Activated B cell treated with CpG ODN at 0.5 μM for 24 hours (primary cell): ENCODE data around the gene ZNF681. TPM values are rescaled to one million over a fixed set of nuclear protein-coding genes. Genes with fewer than 3 reads are reported as not detected.

Source experiments
- ATAC-seq: fragments of 200-7000 bp; cut with Tn5 transposase; one replicate; pipeline ENCODE4 v1.10.0; 2021; ENCODE audit warnings: low read depth, mild to moderate bottlenecking, moderate library complexity
- CTCF ChIA-PET: fragments of 350-600 bp; sonication (Branson Sonifier 250); formaldehyde crosslinking; loops from one replicate; lab custom pipeline; 2021; ENCODE audit warnings: antibody characterized with exemption; lab: Charles Lee
- POLR2A ChIA-PET: fragments of 350-600 bp; sonication (Branson Sonifier 250); formaldehyde crosslinking; loops from one replicate; lab custom pipeline; 2021; ENCODE audit warnings: antibody characterized with exemption; lab: Charles Lee
- DNase-seq: peaks from one replicate; pipeline ENCODE4 v3.0.0; 2022
- H3K27ac Mint-ChIP-seq: one replicate; pipeline ENCODE4 v1.8.0; 2020; ENCODE audit warnings: mixed read lengths
- H3K27me3 Mint-ChIP-seq: one replicate; pipeline ENCODE4 v1.8.0; 2021; ENCODE audit warnings: mixed read lengths
- H3K36me3 Mint-ChIP-seq: one replicate; pipeline ENCODE4 v1.8.0; 2021; ENCODE audit warnings: low read depth, mixed read lengths
- H3K4me1 Mint-ChIP-seq: one replicate; pipeline ENCODE4 v1.8.0; 2021; ENCODE audit warnings: mixed read lengths
- H3K4me3 Mint-ChIP-seq: one replicate; pipeline ENCODE4 v1.8.0; 2020; ENCODE audit warnings: mild to moderate bottlenecking, mixed read lengths
- H3K9me3 Mint-ChIP-seq: one replicate; pipeline ENCODE4 v1.8.0; 2020; ENCODE audit warnings: mixed read lengths
- CTCF ChIP-seq: fragments of 200-600 bp; IDR thresholded peaks from one replicate; pipeline ENCODE4 v1.8.0; 2022; ENCODE audit warnings: antibody characterized with exemption, mild to moderate bottlenecking
- intact Hi-C: fragments of 100-400 bp; cut with micrococcal nuclease; formaldehyde crosslinking; loops from one replicate; pipeline ENCODE4 v1.15.1; 2024
- total RNA-seq: library from RNA; stranded (reverse); gene quantifications from 2 replicates; pipeline ENCODE4 v1.2.3, GENCODE V29; 2022

Gene ZNF681
- total RNA-seq, 1 donor from 2014 or later: 5.5 TPM

GRCh38 chr19:23718802-23719201 lies 39.9 kb downstream of the ZNF681 start:
- ChIA-PET CTCF (no interaction called here), POLR2A (no interaction called here)
- Mint-ChIP-seq H3K27me3 (peaks cover 10% of the 10 kb centered on the region), H3K27ac (no peak overlapping the region), H3K36me3 (no peaks in the 10 kb centered on the region), H3K9me3 (peaks cover 2% of the 10 kb centered on the region), H3K4me1 (peaks cover 13% of the 10 kb centered on the region), H3K4me3 (no peak overlapping the region)
- no peak for DNase-seq
- no peak for ATAC-seq
- intact Hi-C loops: no loop called here
- TF ChIP-seq CTCF: no peak

GRCh38 chr19:23716792-23717191 lies 41.9 kb downstream of the ZNF681 start:
- H3K27ac Mint-ChIP-seq: no peak overlapping the region
- ChIA-PET POLR2A (no interaction called here), CTCF (no interaction called here)
- no peaks in the 10 kb centered on the region for H3K36me3 Mint-ChIP-seq
- peaks cover 2% of the 10 kb centered on the region for H3K9me3 Mint-ChIP-seq
- no peak for TF ChIP-seq CTCF
- ATAC-seq (no peak), DNase-seq (no peak)
- peaks cover 8% of the 10 kb centered on the region for H3K4me1 Mint-ChIP-seq
- peaks cover 10% of the 10 kb centered on the region for H3K27me3 Mint-ChIP-seq
- intact Hi-C loops: no loop called here
- H3K4me3 Mint-ChIP-seq: no peak overlapping the region

- Mint-ChIP-seq H3K9me3 (peaks cover 2% of the 10 kb centered on the region), H3K4me3 (no peak overlapping the region), H3K27me3 (no peaks in the 10 kb centered on the region), H3K36me3 (no peaks in the 10 kb centered on the region), H3K4me1 (no peaks in the 10 kb centered on the region), H3K27ac (no peak overlapping the region)
- no peak for ATAC-seq
- ChIA-PET CTCF (no interaction called here), POLR2A (no interaction called here)
- intact Hi-C loops: no loop called here
- no peak for TF ChIP-seq CTCF
- no peak for DNase-seq
Observed at GRCh38 chr19:23709347-23709746, 49.3 kb downstream of the ZNF681 start.

GRCh38 chr19:23706657-23707056 lies 52.0 kb downstream of the ZNF681 start:
- H3K4me3 Mint-ChIP-seq: no peak overlapping the region
- TF ChIP-seq CTCF: no peak
- ChIA-PET CTCF (no interaction called here), POLR2A (no interaction called here)
- peaks cover 2% of the 10 kb centered on the region for H3K9me3 Mint-ChIP-seq
- no peaks in the 10 kb centered on the region for H3K4me1 Mint-ChIP-seq
- ATAC-seq: no peak
- no peaks in the 10 kb centered on the region for H3K36me3 Mint-ChIP-seq
- no peak for DNase-seq
- no peak overlapping the region for H3K27ac Mint-ChIP-seq
- peaks cover 5% of the 10 kb centered on the region for H3K27me3 Mint-ChIP-seq
- intact Hi-C loops: no loop called here

- CTCF ChIA-PET: no interaction called here
- DNase-seq (no peak), ATAC-seq (no peak)
- H3K27ac Mint-ChIP-seq: no peak overlapping the region
- no peaks in the 10 kb centered on the region for H3K4me1 Mint-ChIP-seq
- H3K27me3 Mint-ChIP-seq: peaks cover 5% of the 10 kb centered on the region
- peaks cover 2% of the 10 kb centered on the region for H3K9me3 Mint-ChIP-seq
- POLR2A ChIA-PET: no interaction called here
- no peaks in the 10 kb centered on the region for H3K36me3 Mint-ChIP-seq
- TF ChIP-seq CTCF: no peak
- intact Hi-C loops: no loop called here
- H3K4me3 Mint-ChIP-seq: no peak overlapping the region
Observed at GRCh38 chr19:23699521-23699860, 59.2 kb downstream of the ZNF681 start.
